ENCODE data around the gene SAE1.
"Not testable (repeated sequence)": the region's sequence is repeated elsewhere in the genome, so short reads cannot be mapped to it uniquely, and the experiment has no call there.

The SAE1 gene

GRCh38 chr19:47243364-47243775, 112.7 kb downstream of the SAE1 start:
- DNase-seq = no peak

- peak; percentile 81 for DNase-seq
Measured at GRCh38 chr19:47243776-47244547, 113.3 kb downstream of the SAE1 start.

GRCh38 chr19:47247308-47247990, 116.8 kb downstream of the SAE1 start:
- peak; percentile 83 for DNase-seq

- not testable (repeated sequence) for DNase-seq
Measured at GRCh38 chr19:47253016-47253415, 122.4 kb downstream of the SAE1 start.

GRCh38 chr19:47253467-47253881, 122.8 kb downstream of the SAE1 start:
- no peak for DNase-seq

- no peak for DNase-seq
Measured at GRCh38 chr19:47253970-47254369, 123.3 kb downstream of the SAE1 start.

GRCh38 chr19:47255879-47256692, 125.5 kb downstream of the SAE1 start, which contains the start of gene CCDC9:
TSS of gene CCDC9 (plus strand) at chr19:47256525. CDS start at chr19:47258401, 1,876 bp downstream.
- DNase-seq = peak; percentile 76

DNA sequence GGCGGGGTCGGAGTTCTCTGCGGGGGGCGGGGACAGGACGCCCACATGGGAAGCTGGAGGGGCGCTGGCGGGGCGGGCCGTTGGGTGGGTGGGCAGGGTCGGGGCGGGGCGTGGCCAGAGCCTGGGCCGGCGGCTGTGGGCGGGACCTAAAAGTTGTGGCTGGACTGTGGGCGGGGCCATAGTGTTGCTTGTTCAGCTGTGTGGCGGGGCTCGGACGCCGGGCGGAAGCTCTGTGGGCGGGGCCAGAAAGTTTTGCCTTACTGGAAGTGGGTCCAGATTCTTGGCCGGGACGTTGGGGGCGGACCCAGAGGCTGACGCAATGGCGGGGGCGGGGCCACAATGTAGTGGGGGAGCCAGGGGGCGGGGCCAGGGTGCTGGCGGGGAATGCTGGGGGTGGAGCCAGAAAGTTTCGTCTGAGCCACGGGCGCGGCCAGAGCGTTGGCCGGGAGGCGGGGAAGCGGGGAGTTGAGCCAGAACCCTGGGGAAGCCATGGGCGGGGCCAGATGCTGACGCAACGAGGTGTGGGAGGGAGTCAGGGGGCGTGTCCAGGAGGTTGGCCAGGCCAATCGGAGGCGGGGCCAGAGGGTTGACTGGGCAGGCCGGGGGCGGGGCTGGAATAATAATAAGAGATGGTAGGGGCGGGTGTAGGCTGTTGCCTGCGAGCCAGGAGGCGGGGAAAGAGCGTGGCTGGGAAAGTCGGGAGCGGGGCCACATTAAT, 126.2 kb downstream of the SAE1 start:
- peak; percentile 99 for DNase-seq

DNA sequence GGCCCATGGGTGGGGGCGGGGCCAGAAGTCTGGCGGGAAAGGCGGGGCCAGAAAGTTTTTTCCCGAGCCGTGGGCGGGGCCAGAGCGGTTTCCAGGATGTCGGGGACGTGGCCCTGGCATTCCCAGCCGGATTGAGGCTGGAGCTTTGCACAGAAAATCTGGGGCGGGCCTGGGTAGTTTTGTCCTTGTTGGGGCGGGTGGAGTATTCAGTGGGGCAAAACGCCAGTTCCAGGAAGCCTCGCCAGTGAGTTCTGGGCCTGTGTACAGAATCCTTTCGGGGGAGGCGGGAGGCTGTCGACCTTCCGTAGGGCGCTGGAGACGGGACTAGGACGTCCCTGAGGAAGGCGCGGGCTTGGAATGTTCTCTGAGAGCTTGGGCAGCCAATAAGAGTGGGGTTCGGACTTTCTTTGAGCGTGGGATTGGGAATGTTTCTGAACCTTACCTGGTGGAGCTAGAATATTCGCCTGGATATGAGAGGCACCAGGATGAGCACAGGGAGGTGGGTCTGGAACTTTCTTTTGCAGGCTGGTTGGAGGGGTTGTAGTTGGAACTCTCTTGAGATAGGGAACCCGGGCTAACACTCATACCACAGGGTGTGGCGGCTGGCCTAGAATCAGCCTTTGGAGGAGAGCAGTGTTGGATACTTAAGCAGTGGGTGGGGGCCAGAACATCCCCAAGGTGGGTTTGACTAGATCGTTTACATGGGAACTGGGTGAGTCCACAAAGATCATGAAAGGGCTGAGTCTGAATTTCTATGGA, 127.0 kb downstream of the SAE1 start:
- no peak for DNase-seq

GRCh38 chr19:47258434-47258833, 127.8 kb downstream of the SAE1 start:
- DNase-seq = no peak

GRCh38 chr19:47258895-47259555, 128.4 kb downstream of the SAE1 start:
- no peak for DNase-seq
